Superior temporal gyrus (tissue), 1 donor: Measurements from ENCODE around the gene HLA-DQA1.
"Not testable (repeated sequence)": the region's sequence is repeated elsewhere in the genome, so short reads cannot be mapped to it uniquely, and the experiment has no call there.

ENCODE experiments used
- DNase-seq: peaks from one replicate; pipeline ENCODE4 v3.0.0-alpha.2; 2016; ENCODE audit errors: extremely low spot score

The HLA-DQA1 gene

GRCh38 chr6:32637219-32637880 lies at the start of gene HLA-DQA1:
TSS of gene HLA-DQA1 (plus strand) at chr6:32637406. CDS start at chr6:32637459, 53 bp downstream.
- peak; percentile 17 for DNase-seq

- DNase-seq, result no peak
Measured at GRCh38 chr6:32588156-32588555, 49.0 kb upstream of the HLA-DQA1 start.

- DNase-seq, result no peak
Measured at GRCh38 chr6:32589596-32590449, 47.4 kb upstream of the HLA-DQA1 start, which contains the start of gene HLA-DRB1. TSS of gene HLA-DRB1 (minus strand) at chr6:32589848. CDS start at chr6:32589742, 106 bp downstream.

- not testable (repeated sequence) for DNase-seq
Measured at GRCh38 chr6:32590713-32591112, 46.5 kb upstream of the HLA-DQA1 start.

- no peak for DNase-seq
Measured at GRCh38 chr6:32597024-32597423, 40.2 kb upstream of the HLA-DQA1 start.

GRCh38 chr6:32602383-32602782 lies 34.8 kb upstream of the HLA-DQA1 start:
- no peak for DNase-seq

GRCh38 chr6:32603222-32603621 lies 34.0 kb upstream of the HLA-DQA1 start:
- DNase-seq, result no peak

GRCh38 chr6:32603888-32604287 lies 33.3 kb upstream of the HLA-DQA1 start:
- no peak for DNase-seq

GRCh38 chr6:32604434-32604877 lies 32.8 kb upstream of the HLA-DQA1 start:
- DNase-seq, result peak; percentile 23

- DNase-seq, result no peak
Measured at GRCh38 chr6:32607263-32607987, 29.8 kb upstream of the HLA-DQA1 start.

GRCh38 chr6:32607988-32608298 lies 29.3 kb upstream of the HLA-DQA1 start:
- no peak for DNase-seq

GRCh38 chr6:32608362-32608761 lies 28.8 kb upstream of the HLA-DQA1 start:
- DNase-seq, result no peak

GRCh38 chr6:32609391-32609730 lies 27.8 kb upstream of the HLA-DQA1 start:
- no peak for DNase-seq

GRCh38 chr6:32609731-32610640 lies 27.2 kb upstream of the HLA-DQA1 start:
- DNase-seq, result peak; percentile 84

GRCh38 chr6:32610682-32611296 lies 26.4 kb upstream of the HLA-DQA1 start:
- no peak for DNase-seq

- DNase-seq, result no peak
Measured at GRCh38 chr6:32613475-32613874, 23.7 kb upstream of the HLA-DQA1 start.

GRCh38 chr6:32614366-32615081 lies 22.7 kb upstream of the HLA-DQA1 start:
- DNase-seq, result no peak

GRCh38 chr6:32615885-32616532 lies 21.2 kb upstream of the HLA-DQA1 start:
- no peak for DNase-seq

GRCh38 chr6:32617751-32618150 lies 19.5 kb upstream of the HLA-DQA1 start:
- DNase-seq, result no peak

GRCh38 chr6:32621372-32621771 lies 15.8 kb upstream of the HLA-DQA1 start:
- no peak for DNase-seq
